ENCODE results near the gene ERC2.

- TF ChIP-seq CTCF (conservative IDR thresholded peaks at IDR 0.05; ENCODE audit: low read depth, low read length) (no peak), EZH2phosphoT487 (IDR thresholded peaks at IDR 0.05; ENCODE audit: borderline replicate concordance, low read length) (no peak)
Measured at GRCh38 chr3:56364665-56365064, 103.6 kb downstream of the ERC2 start.

Measured in PC-3 (cell line).